ENCODE measurements around the gene PAIP1.

DNA sequence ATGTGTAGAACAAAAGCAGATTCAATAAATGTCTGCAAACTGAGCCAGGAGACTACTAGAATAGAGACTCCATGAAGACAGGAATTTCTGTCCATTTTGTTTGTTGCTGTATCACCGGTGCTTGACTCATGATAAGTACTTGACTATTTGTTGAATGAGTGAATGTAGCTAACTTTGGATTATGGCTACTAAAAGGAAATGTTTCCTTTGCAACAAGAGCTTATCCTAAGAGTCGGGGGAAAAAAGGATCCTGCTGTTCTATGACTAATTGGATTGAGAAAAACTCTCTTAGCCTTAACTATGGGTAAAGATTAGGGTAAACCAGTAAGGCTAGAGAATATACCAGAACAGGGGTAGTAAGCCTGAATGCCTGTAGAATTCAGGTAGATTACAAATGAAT is 3.5 kb downstream of the PAIP1 start:
- TF ChIP-seq, protein P1, sequence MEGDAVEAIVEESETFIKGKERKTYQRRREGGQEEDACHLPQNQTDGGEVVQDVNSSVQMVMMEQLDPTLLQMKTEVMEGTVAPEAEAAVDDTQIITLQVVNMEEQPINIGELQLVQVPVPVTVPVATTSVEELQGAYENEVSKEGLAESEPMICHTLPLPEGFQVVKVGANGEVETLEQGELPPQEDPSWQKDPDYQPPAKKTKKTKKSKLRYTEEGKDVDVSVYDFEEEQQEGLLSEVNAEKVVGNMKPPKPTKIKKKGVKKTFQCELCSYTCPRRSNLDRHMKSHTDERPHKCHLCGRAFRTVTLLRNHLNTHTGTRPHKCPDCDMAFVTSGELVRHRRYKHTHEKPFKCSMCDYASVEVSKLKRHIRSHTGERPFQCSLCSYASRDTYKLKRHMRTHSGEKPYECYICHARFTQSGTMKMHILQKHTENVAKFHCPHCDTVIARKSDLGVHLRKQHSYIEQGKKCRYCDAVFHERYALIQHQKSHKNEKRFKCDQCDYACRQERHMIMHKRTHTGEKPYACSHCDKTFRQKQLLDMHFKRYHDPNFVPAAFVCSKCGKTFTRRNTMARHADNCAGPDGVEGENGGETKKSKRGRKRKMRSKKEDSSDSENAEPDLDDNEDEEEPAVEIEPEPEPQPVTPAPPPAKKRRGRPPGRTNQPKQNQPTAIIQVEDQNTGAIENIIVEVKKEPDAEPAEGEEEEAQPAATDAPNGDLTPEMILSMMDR (IDR thresholded peaks at IDR 0.05) = no peak
- TF ChIP-seq POLR2A (IDR thresholded peaks at IDR 0.05) = no peak
